Activated CD8-positive, alpha-beta T cell treated with anti-CD3 and anti-CD28 coated beads for 36 hours (primary cell): ENCODE data around the gene PKMYT1. TPM values are rescaled to one million over a fixed set of nuclear protein-coding genes. Genes with fewer than 3 reads are reported as not detected.

Experiments
- ATAC-seq: fragments of 200-7000 bp; cut with Tn5 transposase; one replicate; pipeline ENCODE4 v1.10.0; 2021; ENCODE audit warnings: mild to moderate bottlenecking, moderate library complexity
- CTCF ChIA-PET: fragments of 350-600 bp; sonication (Branson Sonifier 250); formaldehyde crosslinking; loops from one replicate; lab custom pipeline; 2021; ENCODE audit warnings: antibody characterized with exemption; lab: Charles Lee
- POLR2A ChIA-PET: fragments of 350-600 bp; sonication (Branson Sonifier 250); formaldehyde crosslinking; loops from one replicate; lab custom pipeline; 2021; ENCODE audit warnings: antibody characterized with exemption; lab: Charles Lee
- DNase-seq: peaks from one replicate; pipeline ENCODE4 v3.0.0-alpha.2; 2020
- H3K27ac Mint-ChIP-seq: one replicate; pipeline ENCODE4 v1.8.0; 2021; ENCODE audit warnings: mild to moderate bottlenecking, mixed read lengths
- H3K27me3 Mint-ChIP-seq: one replicate; pipeline ENCODE4 v1.8.0; 2021; ENCODE audit warnings: mixed read lengths
- H3K36me3 Mint-ChIP-seq: one replicate; pipeline ENCODE4 v1.8.0; 2021; ENCODE audit warnings: low read depth, mixed read lengths
- H3K4me1 Mint-ChIP-seq: one replicate; pipeline ENCODE4 v1.8.0; 2021; ENCODE audit warnings: low read depth, mixed read lengths
- H3K4me3 Mint-ChIP-seq: one replicate; pipeline ENCODE4 v1.8.0; 2021; ENCODE audit warnings: mild to moderate bottlenecking, moderate library complexity, mixed read lengths
- H3K9me3 Mint-ChIP-seq: one replicate; pipeline ENCODE4 v1.8.0; 2021; ENCODE audit warnings: mixed read lengths
- intact Hi-C: fragments of 100-400 bp; cut with micrococcal nuclease; formaldehyde crosslinking; loops from one replicate; pipeline ENCODE4 v1.10.0; 2022
- total RNA-seq, 2 experiments: library from RNA; stranded (reverse); gene quantifications; one replicate each; pipeline ENCODE4 v1.2.3, GENCODE V29; 2021
- TF ChIP-seq, protein P1 (sequence below): fragments of 200-600 bp; IDR thresholded peaks from one replicate; pipeline ENCODE4 v1.8.0; 2022; ENCODE audit warnings: antibody characterized with exemption, mild to moderate bottlenecking

The PKMYT1 gene
- total RNA-seq, 2 experiments from 2014 or later: 121 to 123 TPM

DNA sequence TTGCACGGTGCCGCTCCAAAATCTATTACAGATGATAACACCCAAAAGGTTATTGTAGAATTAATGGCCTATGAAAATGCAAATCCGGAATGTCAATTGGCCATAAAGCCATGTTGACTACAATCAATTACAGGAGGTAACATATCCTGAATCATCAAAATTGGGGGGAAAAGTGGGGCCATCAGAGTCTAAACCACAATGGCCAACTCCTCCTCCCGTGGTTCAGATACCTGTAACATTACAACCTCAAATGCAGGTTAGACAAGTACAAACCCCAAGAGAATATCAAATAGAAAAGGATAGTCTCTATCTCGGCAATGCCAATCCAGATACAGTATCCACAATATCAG lies 53.6 kb downstream of the PKMYT1 start:
- H3K27ac Mint-ChIP-seq: no peak overlapping the region
- ATAC-seq: no peak
- ChIA-PET POLR2A (interaction anchor here (0.8 to 1.0 kb wide), 3 partner anchors 14 to 87 kb away, joined by 3 read pairs; no protein-coding TSS in a partner anchor), CTCF (interaction anchor here (0.9 to 3.3 kb wide), 28 partner anchors 9 to 126 kb away, joined by 3 to 45 read pairs (median 6); partner anchors contain the start of genes FLYWCH1, FLYWCH2, PAQR4 and TNFRSF12A)
- peaks cover 10% of the 10 kb centered on the region for H3K4me1 Mint-ChIP-seq
- no peaks in the 10 kb centered on the region for H3K27me3 Mint-ChIP-seq
- DNase-seq: no peak
- intact Hi-C loops: no loop called here
- TF ChIP-seq, protein P1, sequence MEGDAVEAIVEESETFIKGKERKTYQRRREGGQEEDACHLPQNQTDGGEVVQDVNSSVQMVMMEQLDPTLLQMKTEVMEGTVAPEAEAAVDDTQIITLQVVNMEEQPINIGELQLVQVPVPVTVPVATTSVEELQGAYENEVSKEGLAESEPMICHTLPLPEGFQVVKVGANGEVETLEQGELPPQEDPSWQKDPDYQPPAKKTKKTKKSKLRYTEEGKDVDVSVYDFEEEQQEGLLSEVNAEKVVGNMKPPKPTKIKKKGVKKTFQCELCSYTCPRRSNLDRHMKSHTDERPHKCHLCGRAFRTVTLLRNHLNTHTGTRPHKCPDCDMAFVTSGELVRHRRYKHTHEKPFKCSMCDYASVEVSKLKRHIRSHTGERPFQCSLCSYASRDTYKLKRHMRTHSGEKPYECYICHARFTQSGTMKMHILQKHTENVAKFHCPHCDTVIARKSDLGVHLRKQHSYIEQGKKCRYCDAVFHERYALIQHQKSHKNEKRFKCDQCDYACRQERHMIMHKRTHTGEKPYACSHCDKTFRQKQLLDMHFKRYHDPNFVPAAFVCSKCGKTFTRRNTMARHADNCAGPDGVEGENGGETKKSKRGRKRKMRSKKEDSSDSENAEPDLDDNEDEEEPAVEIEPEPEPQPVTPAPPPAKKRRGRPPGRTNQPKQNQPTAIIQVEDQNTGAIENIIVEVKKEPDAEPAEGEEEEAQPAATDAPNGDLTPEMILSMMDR: no peak
- H3K4me3 Mint-ChIP-seq: no peak overlapping the region
- no peaks in the 10 kb centered on the region for H3K36me3 Mint-ChIP-seq
- no peaks in the 10 kb centered on the region for H3K9me3 Mint-ChIP-seq

DNA sequence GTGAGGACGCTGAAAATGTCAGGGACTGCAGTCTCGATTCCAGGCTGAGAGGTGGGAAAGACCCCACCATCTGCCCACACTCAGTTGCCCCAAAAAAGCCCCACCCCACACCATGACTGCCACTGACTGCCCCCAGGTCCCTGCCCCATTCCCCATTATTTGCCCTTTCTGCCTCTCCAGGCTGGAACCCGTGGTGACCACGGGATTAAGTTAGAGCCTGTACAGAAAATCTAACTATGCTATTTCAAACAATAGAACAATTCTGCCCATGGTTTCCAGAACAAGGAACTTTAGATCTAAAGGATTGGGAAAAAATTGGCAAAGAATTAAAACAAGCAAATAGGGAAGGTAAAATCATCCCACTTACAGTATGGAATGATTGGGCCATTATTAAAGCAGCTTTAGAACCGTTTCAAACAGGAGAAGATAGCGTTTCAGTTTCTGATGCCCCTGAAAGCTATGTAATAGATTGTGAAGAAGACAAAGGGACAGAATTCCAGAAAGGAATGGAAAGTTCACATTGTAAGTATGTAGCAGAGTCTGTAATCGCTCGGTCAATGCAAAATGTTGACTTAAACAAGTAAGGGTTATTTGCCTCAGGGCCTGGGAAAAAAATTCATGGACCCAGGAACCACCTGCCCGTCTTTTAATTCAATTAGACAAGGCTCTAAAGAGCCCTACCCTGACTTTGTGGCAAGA lies 54.1 kb downstream of the PKMYT1 start:
- CTCF ChIA-PET: interaction anchor here (1.2 to 7.4 kb wide), 25 partner anchors 9 to 125 kb away, joined by 3 to 61 read pairs (median 6); partner anchors contain the start of genes FLYWCH1, FLYWCH2 and TNFRSF12A
- peaks cover 10% of the 10 kb centered on the region for H3K4me1 Mint-ChIP-seq
- H3K4me3 Mint-ChIP-seq: no peak overlapping the region
- intact Hi-C loops: no loop called here
- DNase-seq: no peak
- TF ChIP-seq, protein P1: no peak
- no peaks in the 10 kb centered on the region for H3K9me3 Mint-ChIP-seq
- H3K27me3 Mint-ChIP-seq: no peaks in the 10 kb centered on the region
- H3K27ac Mint-ChIP-seq: no peak overlapping the region
- POLR2A ChIA-PET: interaction anchor here (0.8 to 1.0 kb wide), 2 partner anchors 13 to 86 kb away, joined by 3 read pairs; no protein-coding TSS in a partner anchor
- no peaks in the 10 kb centered on the region for H3K36me3 Mint-ChIP-seq
- no peak for ATAC-seq

DNA sequence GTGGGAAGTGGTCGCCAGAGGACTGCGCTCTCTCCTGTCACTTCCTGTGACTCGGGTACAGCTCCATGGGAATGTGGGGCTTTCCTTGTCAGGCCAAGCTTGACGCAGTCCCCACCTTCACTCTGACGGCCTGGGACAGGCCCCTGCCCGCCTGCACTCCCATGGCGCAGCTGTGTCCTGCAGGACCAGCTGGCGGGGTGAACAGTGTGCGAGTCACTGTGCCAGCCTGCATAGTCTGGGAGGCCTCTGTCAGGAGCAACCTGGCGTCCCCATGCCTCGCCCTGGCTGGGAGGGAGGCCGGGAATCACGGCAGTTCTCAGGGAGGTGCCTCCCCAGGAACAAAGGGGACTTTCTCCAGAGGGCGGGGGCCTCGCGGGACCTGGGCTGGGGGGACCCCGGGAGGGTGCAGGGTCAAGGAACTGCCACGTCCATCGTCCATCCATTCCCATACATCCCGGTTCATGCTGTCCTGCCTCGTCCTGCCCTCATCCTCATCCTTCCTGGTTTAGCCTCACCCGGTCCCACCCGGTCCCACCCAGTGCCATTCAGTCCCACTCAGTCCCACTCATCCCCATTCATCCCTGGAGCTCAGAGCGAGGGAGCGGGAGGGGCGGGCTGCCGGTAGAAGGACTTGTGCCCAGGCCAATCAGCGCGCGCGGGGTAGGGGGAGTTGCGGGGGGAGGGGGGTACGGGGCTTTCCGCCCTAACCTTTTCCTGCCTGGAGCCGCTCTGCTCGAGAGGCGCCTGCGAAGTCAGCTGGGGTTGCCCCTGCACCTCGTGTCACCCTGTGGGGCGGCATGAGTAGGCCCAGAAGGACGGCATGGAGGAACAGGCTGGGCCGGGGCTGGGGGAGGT lies 55.1 kb downstream of the PKMYT1 start:
- ChIA-PET CTCF (interaction anchor here (1.2 to 7.4 kb wide), 5 partner anchors 12 to 86 kb away, joined by 4 to 61 read pairs (median 22); partner anchors contain the start of gene FLYWCH1), POLR2A (interaction anchor here (1.5 kb wide), 1 partner anchor 12 kb away, joined by 5 read pairs; no protein-coding TSS in a partner anchor)
- DNase-seq (no peak), ATAC-seq (no peak)
- Mint-ChIP-seq H3K27ac (no peak overlapping the region), H3K27me3 (no peaks in the 10 kb centered on the region), H3K4me1 (peaks cover 10% of the 10 kb centered on the region), H3K36me3 (no peaks in the 10 kb centered on the region), H3K9me3 (no peaks in the 10 kb centered on the region), H3K4me3 (no peak overlapping the region)
- TF ChIP-seq, protein P1: no peak
- intact Hi-C loops: no loop called here

DNA sequence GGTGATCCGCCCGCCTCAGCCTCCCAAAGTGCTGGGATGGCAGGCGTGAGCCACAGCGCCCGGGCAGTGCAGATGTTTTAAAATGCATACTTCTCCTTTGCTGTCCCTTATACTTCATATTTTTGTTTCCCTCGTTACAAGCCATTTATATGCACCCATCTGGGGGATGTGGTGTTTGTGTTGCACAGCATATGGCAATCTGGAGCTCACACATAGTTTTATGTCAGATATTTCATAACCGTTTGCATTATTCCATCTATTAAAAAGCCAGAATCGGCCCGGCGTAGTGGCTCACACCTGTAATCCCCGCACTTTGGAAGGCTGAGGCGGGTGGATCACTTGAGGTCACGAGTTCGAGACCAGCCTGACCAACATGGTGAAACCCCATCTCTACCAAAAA lies 56.8 kb downstream of the PKMYT1 start:
- ChIA-PET CTCF (interaction anchor here (1.0 to 7.4 kb wide), 4 partner anchors 16 to 84 kb away, joined by 3 to 61 read pairs (median 4); partner anchors contain the start of gene FLYWCH2), POLR2A (interaction anchor here (1.0 to 1.5 kb wide), 2 partner anchors 10 to 79 kb away, joined by 3 to 5 read pairs; no protein-coding TSS in a partner anchor)
- TF ChIP-seq, protein P1: no peak
- Mint-ChIP-seq H3K4me3 (no peak overlapping the region), H3K27me3 (no peaks in the 10 kb centered on the region), H3K9me3 (no peaks in the 10 kb centered on the region), H3K4me1 (peaks cover 14% of the 10 kb centered on the region), H3K36me3 (peaks cover 2% of the 10 kb centered on the region), H3K27ac (no peak overlapping the region)
- DNase-seq (no peak), ATAC-seq (no peak)
- intact Hi-C loops: no loop called here

Other genes with a start within 250 kb of the PKMYT1 start
- gene SRRM2, start 227.8 kb downstream of the PKMYT1 start, total RNA-seq: 100 to 1,000 TPM; 518 to 561 TPM
- 100 to 1,000 TPM; 174 to 178 TPM for gene ELOB, start 203.2 kb downstream of the PKMYT1 start, total RNA-seq
- gene PRSS33, start 192.9 kb downstream of the PKMYT1 start, total RNA-seq: under 1 TPM in 1 of 2 experiments, not detected in 1; 0.29 TPM
- gene PRSS41, start 182.0 kb downstream of the PKMYT1 start, total RNA-seq: not detected
- gene PRSS21, start 163.2 kb downstream of the PKMYT1 start, total RNA-seq: 10 to 100 TPM; 11.3 to 12.5 TPM
- gene ZG16B, start 150.1 kb downstream of the PKMYT1 start, total RNA-seq: 1 to 10 TPM in 1 of 2 experiments, under 1 TPM in 1; 0.97 to 2.1 TPM
- not detected for gene PRSS22, start 122.3 kb downstream of the PKMYT1 start, total RNA-seq
- 10 to 100 TPM; 18.9 to 19.3 TPM for gene FLYWCH2, start 97.2 kb downstream of the PKMYT1 start, total RNA-seq
- 10 to 100 TPM; 33.4 to 34.9 TPM for gene FLYWCH1, start 68.5 kb downstream of the PKMYT1 start, total RNA-seq
- gene KREMEN2, start 16.2 kb downstream of the PKMYT1 start, total RNA-seq: under 1 TPM in 1 of 2 experiments, not detected in 1; 0.22 TPM
- gene PAQR4, start 11.1 kb downstream of the PKMYT1 start, total RNA-seq: 10 to 100 TPM; 29.4 to 30.4 TPM
- gene CLDN9, start 32.5 kb upstream of the PKMYT1 start, total RNA-seq: not detected
- gene CLDN6, start 37.7 kb upstream of the PKMYT1 start, total RNA-seq: not detected
- 10 to 100 TPM; 11.8 to 13.5 TPM for gene TNFRSF12A, start 39.9 kb upstream of the PKMYT1 start, total RNA-seq
- gene HCFC1R1, start 43.5 kb upstream of the PKMYT1 start, total RNA-seq: 10 to 100 TPM; 24.2 to 24.8 TPM
- 10 to 100 TPM; 55.4 to 56.6 TPM for gene THOC6, start 43.6 kb upstream of the PKMYT1 start, total RNA-seq
- under 1 TPM; 0.77 to 0.92 TPM for gene BICDL2, start 56.5 kb upstream of the PKMYT1 start, total RNA-seq
- 1 to 10 TPM; 1.1 to 1.5 TPM for gene MMP25, start 66.1 kb upstream of the PKMYT1 start, total RNA-seq
- gene IL32, start 85.2 kb upstream of the PKMYT1 start, total RNA-seq: 100 to 1,000 TPM; 971 to 974 TPM
- under 1 TPM; 0.09 to 0.25 TPM for gene ZSCAN10, start 118.8 kb upstream of the PKMYT1 start, total RNA-seq
- not detected for gene ZNF205, start 132.1 kb upstream of the PKMYT1 start, total RNA-seq
- 1 to 10 TPM; 6.1 to 7.5 TPM for gene ZNF213, start 154.6 kb upstream of the PKMYT1 start, total RNA-seq
- not detected for gene OR1F1, start 207.8 kb upstream of the PKMYT1 start, total RNA-seq